ENCODE data around the gene SIRT2. TPM values are rescaled to one million over a fixed set of nuclear protein-coding genes. Genes with fewer than 3 reads are reported as not detected.
A peak's percentile ranks its signal among the peaks of the same experiment; 100 is the strongest.

SIRT2 gene
- total RNA-seq, 6 experiments from 2014 or later, result 34.9 to 36.4 (median 35.6) TPM

GRCh38 chr19:38918526-38918925, 19.1 kb upstream of the SIRT2 start:
- no peaks in the 10 kb centered on the region for H3K27me3 Mint-ChIP-seq (ENCODE audit: insufficient read depth)
- H3K27ac Mint-ChIP-seq, result no peak overlapping the region
- H3K36me3 Mint-ChIP-seq (ENCODE audit: low read depth), result peaks cover 10% of the 10 kb centered on the region
- no peaks in the 10 kb centered on the region for H3K4me1 Mint-ChIP-seq (ENCODE audit: low read depth)
- no peaks in the 10 kb centered on the region for H3K9me3 Mint-ChIP-seq
- no peak for TF ChIP-seq CTCF (IDR thresholded peaks at IDR 0.05)
- no peak overlapping the region for H3K4me3 Mint-ChIP-seq
- DNase-seq, result no peak

GRCh38 chr19:38917921-38918491, 18.6 kb upstream of the SIRT2 start:
- DNase-seq, result no peak
- no peak overlapping the region for H3K27ac Mint-ChIP-seq
- H3K36me3 Mint-ChIP-seq (ENCODE audit: low read depth), result peaks cover 10% of the 10 kb centered on the region
- H3K9me3 Mint-ChIP-seq, result no peaks in the 10 kb centered on the region
- no peaks in the 10 kb centered on the region for H3K27me3 Mint-ChIP-seq (ENCODE audit: insufficient read depth)
- H3K4me1 Mint-ChIP-seq (ENCODE audit: low read depth), result no peaks in the 10 kb centered on the region
- H3K4me3 Mint-ChIP-seq, result no peak overlapping the region
- peak; percentile 49; the same call in 1 of the 2 replicates for TF ChIP-seq CTCF (IDR thresholded peaks at IDR 0.05)

GRCh38 chr19:38917516-38917915, 18.1 kb upstream of the SIRT2 start:
- TF ChIP-seq CTCF (IDR thresholded peaks at IDR 0.05), result no peak
- no peaks in the 10 kb centered on the region for H3K4me1 Mint-ChIP-seq (ENCODE audit: low read depth)
- no peak overlapping the region for H3K4me3 Mint-ChIP-seq
- no peaks in the 10 kb centered on the region; the same call in 1 of the 2 replicates for H3K27me3 Mint-ChIP-seq (ENCODE audit: insufficient read depth)
- no peak for DNase-seq
- no peaks in the 10 kb centered on the region for H3K9me3 Mint-ChIP-seq
- H3K36me3 Mint-ChIP-seq (ENCODE audit: low read depth), result peaks cover 10% of the 10 kb centered on the region
- no peak overlapping the region for H3K27ac Mint-ChIP-seq

DNA sequence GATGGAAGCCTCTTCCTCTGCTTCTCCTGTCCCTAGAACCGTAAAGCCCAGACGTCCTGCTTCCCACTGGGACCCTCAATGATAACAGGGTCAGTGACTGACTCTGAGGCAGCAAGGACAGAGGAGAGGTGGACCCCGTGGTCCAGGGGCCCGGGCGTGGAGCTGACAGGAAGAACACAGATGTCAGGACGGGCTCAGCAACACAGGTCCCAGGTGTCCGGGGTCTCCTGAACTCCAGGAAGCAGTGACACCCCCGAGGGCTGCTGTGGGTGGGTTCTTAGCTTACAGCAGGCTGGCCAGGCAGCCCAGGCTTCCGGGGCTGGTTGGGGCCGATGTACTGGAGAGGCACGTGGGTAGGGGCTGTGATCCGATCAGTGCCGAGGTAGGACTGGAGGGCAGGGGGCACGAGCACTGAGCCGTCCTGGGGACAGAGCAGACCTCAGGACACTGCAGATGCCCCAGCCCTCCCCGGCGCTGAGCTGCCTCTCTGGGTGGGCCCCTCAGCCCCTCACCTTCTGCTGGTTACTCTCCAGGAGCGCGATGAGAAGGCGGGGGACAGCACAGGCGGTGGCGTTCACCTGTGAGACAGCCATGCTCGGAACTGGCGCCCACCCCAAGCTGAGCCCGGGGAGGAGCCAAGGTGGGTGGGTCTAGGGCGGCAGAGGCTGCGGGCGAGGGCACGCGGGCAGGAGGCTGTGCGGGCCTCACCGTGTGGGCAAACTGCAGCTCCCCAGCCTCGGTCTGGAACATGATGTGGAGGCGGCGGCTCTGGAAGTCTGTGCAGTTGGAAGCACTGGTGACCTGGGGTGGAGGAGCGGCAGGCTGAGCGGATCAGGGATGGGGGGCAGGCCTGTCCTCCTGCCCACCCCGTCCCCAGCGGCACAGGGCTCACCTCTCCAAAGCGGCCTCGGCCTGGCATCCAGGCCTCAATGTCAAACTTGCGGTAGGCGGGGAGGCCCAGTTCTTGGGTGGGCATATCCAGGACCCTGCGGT, 16.2 kb upstream of the SIRT2 start:
- TF ChIP-seq CTCF (IDR thresholded peaks at IDR 0.05), result no peak
- H3K4me3 Mint-ChIP-seq, result no peak overlapping the region
- no peaks in the 10 kb centered on the region for H3K36me3 Mint-ChIP-seq (ENCODE audit: low read depth)

DNA sequence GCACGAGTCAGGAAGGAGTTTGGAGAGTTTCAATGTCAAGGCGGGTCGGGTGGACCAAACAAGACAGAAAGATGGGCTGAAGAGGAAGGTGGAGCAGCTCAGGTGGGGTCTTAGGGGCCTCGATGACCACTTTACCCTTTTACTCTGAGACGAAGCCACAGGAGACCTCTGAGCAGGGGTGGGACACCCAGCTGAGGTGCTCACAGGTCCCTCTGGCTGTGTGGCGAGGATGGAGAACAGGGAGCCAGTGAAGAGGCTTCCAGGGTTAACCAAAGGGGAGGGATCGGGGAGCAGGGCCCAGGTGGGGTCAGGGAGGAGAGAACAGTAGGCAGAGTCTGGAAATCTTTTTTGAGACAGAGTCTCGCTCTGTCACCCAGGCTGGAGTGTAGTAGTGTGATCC, 14.5 kb upstream of the SIRT2 start:
- Mint-ChIP-seq H3K27me3 (ENCODE audit: insufficient read depth) (peaks cover 3% of the 10 kb centered on the region), H3K27ac (no peak overlapping the region), H3K36me3 (ENCODE audit: low read depth) (peaks cover 4% of the 10 kb centered on the region), H3K4me1 (ENCODE audit: low read depth) (no peaks in the 10 kb centered on the region), H3K9me3 (no peaks in the 10 kb centered on the region), H3K4me3 (no peak overlapping the region)
- DNase-seq, result no peak
- TF ChIP-seq CTCF (IDR thresholded peaks at IDR 0.05), result no peak

More for the DNA sequence above, 16.2 kb upstream of the SIRT2 start:
- H3K9me3 Mint-ChIP-seq, result no peaks in the 10 kb centered on the region
- H3K4me1 Mint-ChIP-seq (ENCODE audit: low read depth), result no peaks in the 10 kb centered on the region
- H3K27me3 Mint-ChIP-seq (ENCODE audit: insufficient read depth), result peaks cover 3% of the 10 kb centered on the region
- no peak overlapping the region for H3K27ac Mint-ChIP-seq
- no peak for DNase-seq

Data from HFFc6 (cell line).